Hematopoietic multipotent progenitor cell treated with erythropoietin and hydrocortisone succinate and interleukin-3 and kit ligand, for 15 days (in vitro differentiated cells): ENCODE results near the gene NDUFB10.
A peak's percentile ranks its signal among the peaks of the same experiment; 100 is the strongest.
"Not testable (repeated sequence)": the region's sequence is repeated elsewhere in the genome, so short reads cannot be mapped to it uniquely, and the experiment has no call there.

Experiments used
- DNase-seq: peaks from one replicate; pipeline ENCODE4 v3.0.0-alpha.2; 2015; ENCODE audit warnings: low spot score

Gene NDUFB10

DNA sequence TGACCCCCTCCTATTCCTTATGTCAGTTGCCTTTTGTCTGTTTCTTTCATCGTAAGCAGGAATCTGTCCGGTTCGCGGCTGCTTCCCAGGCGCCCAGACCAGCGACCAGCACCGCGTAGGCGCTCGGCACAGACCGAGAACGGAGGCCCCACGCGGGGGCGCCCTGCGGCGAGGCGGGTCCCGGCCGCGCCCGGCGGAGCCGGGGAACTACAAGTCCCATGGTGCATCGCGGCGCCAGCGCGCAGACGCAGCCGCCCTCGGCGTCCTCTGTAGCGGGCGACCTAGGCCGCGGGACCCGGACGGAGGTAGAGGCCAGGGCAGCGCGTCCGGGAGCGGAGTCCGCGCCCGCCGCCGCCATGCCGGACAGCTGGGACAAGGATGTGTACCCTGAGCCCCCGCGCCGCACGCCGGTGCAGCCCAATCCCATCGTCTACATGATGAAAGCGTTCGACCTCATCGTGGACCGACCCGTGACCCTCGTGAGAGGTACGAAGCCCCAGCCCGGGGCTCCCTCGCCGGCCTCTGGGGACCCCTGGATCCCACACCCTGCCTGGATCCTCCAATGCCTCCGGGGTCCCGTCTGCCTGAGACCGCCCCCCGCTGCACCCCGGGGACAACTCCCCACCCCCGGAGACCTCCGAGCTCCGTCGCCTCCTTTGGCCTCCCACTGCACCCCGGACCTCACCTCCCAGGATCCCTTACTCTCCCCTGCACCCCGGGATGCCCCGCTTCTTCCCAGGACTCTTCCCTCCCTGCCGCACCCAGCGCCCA is at the start of gene NDUFB10:
TSS of gene NDUFB10 (plus strand) at position 270 of the 771 bp plus-strand sequence. CDS start at position 357, 87 bp downstream.
- peak; percentile 91 for DNase-seq

DNA sequence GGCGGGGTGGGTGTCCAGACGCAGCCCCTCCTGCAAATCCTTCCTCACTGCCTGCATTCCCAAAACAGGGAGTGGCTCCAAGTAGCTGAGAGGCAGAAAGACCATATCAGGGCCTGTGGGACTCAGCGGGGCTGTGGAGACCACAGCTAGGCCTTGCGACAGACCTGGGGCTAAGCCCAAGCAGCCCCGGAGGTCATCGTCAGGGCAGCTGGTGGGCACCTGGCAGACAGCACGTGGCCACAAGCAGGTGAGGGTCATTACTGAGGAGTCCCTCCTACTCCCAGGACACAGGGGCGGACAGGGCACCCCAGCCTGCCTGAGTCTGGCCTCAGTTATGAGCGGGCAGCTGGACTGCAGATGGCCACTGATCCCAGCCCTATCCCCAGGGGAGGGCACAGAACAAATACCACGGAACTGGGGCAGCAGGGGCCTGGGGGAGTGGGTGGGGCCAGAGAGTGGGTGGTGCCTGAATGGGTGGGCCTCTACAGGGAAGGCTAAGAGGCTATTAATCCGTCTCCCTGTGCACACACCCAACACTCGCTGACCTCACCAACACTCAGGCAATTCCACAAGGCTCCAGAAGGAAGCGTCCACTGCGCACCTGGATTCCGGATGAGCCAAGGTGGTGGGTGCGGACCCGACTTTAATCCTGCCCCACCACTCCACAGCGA is 49.6 kb upstream of the NDUFB10 start:
- no peak for DNase-seq

DNA sequence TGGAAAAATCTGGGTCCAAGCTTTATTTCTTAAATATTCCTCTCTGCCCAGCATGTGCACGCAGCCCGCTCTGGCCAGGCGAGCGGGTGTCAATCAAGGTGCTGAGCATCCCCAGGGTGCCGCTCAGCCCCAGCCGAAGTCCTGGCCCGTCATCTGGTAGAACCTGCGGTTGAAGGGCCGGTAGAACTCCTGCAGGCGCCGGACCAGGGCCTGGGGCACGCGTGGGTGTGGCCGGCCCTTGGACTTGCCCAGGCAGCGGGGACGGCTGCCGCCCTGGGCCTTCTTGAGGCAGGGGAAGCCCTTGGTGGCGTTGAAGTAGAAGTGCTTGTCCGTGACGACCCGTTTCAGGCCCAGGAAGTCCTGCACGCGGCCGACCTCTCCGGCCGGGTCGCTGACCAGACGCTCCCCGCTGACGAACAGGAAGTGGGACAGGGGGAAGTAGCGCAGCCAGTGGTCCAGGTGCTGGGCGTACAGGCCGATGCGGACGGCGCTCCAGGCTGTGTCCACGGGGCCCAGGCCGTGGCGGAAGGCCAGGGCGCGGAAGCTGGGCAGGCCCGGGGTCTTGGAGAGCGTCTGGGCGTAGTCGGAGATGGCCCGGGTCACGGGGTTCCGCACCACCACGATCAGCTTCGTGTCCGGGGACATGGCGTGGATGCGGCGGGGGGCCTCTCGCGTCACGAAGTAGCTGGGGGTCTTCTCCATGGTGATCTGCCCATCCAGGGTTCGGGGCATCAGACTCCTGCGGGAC is 47.7 kb upstream of the NDUFB10 start:
- DNase-seq, result no peak

DNA sequence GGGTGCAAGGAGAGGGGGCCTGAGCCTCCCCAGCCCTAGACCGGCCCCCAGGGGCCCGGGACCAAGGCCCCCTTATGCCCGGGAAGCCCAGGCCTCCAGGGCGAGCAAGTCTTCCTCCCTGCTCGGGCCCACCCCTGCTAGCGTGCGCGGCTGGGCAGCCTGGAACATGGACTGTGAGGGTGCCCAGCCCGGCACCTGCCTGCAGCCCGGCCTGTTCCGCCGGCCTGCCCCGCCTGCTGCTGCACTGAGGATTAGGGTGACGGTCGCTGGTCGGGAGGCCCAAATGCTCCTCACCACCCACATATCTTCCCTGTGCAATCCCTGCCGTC is 47.2 kb upstream of the NDUFB10 start:
- no peak for DNase-seq

DNA sequence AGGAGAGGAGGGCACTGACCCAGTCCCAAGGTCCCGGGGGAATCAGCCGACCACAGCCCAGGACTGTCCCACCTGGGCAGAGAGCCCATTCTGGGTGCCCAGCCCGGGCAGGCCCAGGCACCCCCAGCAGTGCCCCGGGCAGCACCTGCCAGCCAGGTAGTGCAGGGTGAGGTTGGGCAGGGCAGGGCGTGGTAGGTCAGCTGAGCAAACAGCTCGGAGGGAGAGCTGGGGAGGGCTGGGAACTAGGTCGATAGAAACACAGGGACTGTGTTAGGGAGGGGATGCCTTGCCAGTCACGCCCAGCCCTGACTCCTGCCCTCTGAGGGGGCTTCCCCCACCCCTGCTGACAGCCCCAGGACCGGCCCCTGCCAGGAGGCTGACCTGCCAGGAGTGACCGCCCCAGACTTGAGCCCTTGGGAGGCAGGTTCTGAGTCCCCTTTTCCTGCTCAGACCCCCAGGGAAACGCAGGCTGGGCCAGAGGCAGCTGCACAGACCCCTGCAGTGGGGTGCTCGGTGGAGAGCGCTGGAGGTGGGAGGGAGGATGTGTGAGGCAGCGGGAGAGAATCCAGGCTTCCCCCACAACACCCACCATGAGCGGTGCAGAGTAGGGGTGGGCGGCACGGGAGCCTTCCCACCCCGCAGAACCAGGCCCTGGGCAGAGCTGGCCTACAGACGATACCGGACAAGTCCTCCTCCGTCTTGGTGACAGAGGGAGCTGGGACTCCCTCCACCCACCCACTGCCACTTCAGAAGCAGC is 45.8 kb upstream of the NDUFB10 start:
- no peak for DNase-seq

DNA sequence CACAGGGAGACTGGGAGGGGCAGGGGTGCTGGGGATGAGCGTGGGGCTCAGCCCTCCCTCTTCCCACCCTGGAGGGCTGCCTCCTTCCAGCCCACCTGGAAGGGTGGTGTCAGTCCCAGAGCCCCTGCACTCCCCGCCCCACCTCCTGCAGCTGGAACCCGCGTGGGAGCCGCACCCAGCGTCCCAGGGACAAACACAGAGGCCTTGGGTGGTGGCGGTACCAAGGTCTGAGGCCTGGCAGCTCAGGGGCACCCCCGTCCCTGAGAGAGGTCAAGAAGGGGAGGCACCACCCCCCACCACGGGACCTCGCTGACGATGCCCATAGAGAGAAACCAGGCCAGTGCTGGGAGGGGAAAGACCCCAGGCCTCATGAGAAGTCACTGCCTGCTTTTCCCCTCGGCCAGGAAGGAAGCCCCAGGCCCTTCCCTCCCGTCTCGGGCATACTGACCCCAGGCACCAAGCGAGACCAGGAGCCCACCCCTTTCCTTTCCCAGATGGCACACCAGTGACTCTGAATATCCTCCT is 45.2 kb upstream of the NDUFB10 start:
- no peak for DNase-seq

DNA sequence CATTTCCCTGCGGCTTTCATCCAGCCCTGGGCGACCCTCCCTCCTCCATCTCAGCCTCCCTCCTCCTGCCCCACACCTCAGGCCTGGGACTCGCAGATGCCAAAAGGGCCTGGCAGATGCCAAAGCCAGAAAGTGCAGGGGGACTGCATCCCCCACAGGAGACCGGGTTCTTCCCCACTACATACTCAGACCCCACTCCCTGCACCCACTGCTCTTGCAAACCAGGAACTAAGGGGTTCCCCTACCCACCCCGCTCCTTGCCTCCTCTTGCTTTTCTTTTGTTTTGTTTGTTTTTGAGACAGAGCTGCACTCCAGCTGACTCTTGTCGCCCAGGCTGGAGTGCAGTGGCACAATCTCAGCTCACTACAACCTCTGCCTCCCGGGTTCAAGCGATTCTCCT is 44.4 kb upstream of the NDUFB10 start:
- DNase-seq, result no peak

DNA sequence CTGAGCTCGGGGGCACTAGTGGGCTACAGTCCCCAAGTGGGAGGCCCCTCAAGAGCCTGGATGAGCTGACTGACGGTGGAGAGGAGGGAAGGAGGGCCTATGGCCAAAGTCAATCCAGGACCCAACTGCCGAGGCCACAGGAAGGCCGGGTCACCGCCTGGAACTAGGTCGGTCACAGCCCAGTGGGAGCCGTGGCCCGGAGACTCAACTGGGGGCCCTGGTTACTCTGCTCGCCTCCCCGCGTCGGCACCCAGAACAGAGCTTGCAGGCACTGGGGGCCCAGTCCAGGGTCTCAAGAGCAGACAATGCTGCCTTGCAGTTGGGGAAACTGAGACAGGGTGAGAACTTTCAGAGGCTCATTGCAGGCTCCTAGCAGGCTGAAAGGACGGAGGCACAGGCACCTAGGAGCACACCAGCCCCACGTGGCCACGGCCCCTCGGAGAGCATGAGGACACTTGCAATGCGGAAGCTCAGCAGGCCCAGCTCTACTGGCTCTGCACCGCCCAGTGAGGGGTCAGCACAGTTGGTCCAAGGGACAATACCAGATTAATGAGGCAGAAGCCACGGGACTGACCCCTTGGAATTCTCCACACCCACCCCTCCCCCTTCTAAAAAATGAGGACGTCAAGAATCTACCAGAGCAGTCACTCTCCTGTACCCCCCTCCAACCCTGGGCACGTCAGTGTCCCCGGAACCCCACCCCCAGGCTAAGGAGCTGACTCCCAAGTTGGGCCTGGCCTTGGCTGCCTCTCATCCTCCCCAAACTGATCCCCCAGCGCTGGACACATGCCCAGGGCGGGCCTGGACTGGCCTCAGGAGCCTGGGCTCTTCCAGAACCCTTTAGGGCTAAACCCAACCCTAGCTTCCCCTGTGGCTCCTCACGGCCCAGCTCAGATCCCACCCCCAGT is 43.4 kb upstream of the NDUFB10 start:
- DNase-seq, result no peak

DNA sequence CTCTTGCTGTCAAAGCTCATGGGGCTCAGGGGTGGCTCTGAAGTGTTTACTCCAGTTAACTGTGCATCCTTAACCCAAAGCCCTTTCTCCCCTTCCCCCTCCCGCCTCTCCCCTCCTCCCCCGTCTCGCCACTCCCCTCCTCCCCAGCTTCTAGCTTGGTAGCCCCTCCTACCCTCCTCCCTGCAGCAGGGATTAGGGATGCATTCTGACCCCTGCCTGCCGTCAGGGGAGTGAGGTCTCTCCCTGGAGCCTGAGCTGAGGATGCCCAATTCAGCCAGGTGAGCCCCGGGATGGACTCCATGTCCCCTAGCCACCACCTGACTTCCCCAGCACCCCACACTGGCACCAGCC is 42.7 kb upstream of the NDUFB10 start:
- no peak for DNase-seq

DNA sequence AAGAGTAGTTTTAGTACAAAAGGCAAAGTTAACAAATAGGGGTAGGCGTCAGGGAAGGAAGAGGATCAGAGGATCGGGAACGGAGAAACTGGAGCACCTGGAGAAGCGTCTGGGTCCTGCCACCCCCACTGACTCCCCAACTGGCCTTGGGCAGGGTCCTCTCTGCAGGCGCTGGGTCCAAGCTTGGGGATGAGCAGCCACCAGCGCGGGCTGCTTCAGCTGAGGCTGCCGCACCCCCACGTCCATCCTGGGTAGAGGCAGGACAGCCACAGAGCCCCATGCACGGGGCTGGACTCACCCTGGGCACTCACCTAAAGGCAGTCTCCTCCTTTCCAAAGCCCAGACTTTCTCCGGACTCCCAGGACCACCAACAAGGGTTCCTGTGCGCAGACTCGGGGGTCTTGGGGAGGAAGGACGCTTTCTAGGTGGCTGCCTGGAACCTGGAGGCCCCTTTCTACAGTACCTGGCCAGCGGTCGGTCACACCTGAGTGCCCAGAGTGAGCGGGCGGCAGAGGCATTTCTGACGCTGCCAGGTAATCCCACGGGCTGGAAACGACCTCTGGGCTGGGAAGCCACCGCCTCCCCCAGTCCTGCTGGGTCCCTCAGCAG is 42.2 kb upstream of the NDUFB10 start:
- DNase-seq, result no peak

DNA sequence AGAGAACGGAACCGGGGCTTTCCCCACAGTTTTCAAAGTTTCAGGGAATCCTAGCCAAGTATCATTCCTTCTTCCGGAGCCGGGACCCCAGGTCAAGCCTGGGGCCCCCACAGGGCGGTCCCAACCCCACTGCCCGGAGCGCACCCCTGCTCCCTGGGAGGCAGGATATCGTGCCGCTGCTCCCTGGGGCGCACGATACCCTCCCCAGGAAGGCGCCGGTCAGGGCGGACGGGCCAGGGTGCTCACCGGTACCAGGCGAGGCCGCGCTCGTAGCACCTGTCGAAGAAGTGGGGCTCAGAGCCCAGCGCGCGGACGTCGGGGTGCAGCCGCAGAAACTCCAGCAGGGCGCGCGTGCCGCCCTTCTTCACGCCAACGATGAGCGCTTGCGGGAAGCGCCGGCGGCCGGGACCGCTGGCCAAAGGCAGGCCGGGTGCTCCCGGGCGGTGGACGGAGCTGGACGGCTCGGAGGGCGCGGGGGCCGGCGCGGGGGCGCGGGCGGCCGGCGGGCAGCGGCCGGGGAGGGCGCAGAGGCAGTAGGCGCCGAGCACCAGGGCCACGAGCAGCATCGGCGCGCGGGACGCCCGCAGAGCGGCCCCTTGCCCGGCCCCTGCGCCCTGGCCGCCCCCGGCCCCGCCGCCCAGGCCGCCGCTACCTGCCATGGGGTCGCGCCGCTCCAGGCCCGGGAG is 41.5 kb upstream of the NDUFB10 start:
- DNase-seq, result no peak

DNA sequence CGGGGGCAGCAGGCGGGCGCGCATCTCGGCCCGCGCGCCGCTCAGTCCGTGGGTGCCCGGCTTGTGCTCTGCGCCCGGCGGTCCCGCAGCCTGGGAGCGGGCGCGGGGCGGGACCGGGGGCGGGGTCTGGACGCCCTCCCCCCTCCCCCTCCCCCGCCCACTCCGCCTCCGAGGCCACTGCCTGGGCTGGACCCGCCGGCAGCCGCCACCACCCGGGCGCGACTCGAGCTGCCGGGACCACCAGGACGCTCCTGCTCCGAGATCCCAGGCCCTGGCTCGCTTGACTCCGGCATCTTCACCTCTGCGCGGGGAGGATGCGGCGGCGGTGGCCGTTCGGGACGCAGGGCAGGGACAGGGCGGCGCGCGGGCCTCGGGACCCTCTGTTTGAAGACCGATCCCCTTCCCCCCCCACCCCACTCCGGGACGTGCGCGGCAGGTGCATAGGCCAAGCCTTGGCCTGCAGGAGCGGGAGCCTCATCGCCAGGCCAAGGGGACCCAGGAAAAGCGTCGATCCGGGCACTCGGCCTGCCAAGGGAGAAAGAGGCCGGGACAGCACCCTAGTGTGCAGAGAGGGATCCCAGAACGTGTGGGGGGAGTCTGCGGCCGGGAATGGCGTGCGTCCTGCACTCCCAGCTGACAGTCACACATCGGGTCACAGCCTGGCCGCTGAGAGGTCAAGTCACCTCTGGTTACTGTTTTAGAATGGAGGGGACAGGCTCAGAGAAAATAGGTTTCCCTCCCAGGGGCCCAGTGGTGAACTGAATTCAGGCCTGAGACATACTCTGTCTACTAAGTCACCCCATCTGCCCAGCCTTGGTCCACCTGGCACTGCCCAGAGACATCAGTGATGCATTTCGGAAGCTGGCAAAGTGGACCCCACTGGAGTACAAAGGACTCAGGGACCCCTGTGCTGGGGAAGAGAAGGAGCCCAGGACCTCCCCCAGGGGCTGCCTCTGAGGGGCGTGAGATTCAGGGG is 40.7 kb upstream of the NDUFB10 start, which contains the start of gene HS3ST6:
TSS of gene HS3ST6 (minus strand) at position 65 of the 976 bp plus-strand sequence. CDS start 92 bp downstream, outside the sequence.
- no peak for DNase-seq

DNA sequence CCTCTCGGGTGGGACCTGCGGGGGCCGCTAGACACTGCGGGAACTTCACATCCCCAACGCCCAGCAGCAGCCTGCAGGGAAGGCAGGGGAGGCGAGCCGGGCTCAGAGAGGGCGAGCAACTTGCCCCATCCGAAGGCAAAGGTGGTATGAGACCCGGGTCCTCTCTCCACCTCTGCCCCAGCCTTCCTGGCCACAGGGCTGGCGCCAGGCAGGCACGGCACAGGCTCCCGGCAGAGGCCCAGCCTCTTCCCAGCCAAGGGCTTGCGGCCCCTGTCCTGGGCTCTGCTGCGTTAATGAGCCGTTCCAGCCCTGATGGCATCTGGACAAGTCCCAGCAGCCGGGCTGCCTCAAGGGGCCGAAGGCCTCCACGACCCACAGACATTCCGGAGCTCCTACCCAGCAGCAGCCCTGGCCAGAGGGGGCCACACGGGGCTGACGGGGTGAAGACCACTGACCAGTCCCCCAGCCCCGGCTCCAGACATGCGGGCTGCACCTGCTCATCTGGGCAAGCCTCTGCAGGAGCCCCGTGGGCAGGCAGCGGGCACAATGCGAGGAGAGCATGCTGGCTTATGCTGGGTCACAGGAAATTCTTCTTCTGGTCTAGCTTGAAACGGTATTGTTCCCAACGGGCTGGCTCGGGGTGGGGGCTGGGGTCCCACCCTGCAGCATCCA is 39.9 kb upstream of the NDUFB10 start:
- no peak for DNase-seq

DNA sequence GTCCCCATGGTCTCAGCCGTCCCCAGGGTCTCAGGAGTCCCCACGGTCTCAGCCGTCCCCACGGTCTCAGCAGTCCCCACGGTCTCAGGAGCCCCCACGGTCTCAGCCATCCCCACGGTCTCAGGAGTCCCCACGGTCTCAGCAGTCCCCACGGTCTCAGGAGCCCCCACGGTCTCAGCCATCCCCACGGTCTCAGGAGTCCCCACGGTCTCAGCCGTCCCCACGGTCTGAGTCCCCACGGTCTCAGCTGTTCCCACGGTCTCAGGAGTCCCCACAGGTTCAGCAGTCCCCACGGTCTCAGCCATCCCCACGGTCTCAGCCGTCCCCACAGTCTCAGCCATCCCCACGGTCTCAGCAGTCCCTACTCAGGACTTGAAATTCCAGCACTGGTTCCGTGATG is 39.2 kb upstream of the NDUFB10 start:
- DNase-seq, result not testable (repeated sequence)

DNA sequence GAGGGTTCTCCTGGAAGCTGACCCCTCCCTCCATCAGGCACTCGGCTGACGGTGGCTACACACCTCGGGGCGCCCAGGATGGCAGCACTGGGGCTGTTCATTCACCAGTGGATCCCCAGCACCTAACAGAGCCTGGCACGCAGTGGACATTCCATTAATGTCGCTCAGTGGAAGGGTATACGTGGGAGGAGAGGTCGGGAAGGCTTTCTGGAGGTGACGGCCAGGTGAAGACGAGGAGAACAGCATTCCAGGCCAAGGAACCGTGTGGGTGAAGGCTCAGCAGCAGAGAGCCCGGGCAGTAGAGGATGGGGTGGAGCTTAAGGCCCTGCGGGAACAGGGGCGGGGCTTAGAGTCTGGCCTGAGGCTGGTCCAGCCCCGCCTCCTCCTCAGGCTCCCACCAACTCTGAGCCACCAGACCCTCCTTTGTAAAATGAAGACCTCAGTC is 38.6 kb upstream of the NDUFB10 start:
- DNase-seq, result peak; percentile 19

DNA sequence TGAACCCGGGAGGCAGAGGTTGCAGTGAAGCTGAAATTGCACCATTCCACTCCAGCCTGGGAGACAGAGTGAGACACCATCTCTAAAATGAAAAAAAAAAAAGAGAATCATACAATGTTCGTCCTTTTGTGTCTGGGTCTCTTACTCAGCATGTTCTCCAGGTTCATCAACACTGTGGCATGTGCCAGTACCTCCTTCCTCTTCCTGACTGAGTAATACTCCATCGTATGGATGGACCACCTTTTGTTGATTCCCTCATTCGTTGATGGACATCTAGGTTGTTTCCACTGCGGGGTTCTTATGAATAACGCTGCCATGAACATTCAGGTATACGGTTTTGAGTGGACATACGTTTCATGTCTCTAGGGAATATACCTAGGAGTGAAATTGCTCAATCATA is 37.0 kb upstream of the NDUFB10 start:
- DNase-seq, result no peak

DNA sequence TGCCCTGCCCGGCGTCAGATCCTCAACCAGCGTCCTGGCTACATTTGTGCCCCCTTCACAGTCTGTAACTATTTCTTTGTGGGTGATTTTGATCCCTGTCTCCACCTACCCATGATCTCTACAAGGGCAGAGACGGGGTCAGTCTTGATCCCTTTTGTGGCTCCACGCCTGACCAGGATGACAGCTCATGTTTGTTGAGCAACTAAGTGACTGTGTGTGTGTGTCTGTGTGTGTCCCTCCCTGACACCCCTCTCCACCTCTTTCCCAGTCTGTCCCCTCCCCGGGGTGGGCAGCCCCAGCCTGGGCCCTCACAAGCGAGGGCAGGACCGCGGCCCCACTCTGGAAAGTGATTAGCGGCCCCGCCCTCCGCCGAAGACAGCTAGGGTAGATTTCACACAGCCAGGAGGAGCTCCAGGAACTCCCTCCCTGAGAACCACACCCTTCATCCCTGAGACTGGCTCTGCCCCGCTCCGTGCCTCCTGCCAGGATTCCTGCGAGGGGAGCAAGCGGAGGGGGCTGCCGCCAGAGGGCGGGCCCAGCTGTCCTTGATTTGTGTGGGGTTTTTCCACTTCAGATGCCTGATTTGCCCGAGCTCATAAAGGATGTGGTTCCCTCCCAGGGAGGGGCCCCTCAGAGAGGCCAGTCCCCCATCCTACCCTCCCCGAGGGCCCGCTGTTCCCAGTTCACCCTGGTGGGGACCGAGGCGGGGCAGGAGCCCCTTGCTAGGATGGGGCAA is 35.9 kb upstream of the NDUFB10 start:
- no peak for DNase-seq
